ENCODE data around the gene NBR1.
"Not testable (repeated sequence)": the region's sequence is repeated elsewhere in the genome, so short reads cannot be mapped to it uniquely, and the experiment has no call there.

The NBR1 gene

GRCh38 chr17:43170766-43171585, at the start of gene NBR1:
TSS of gene NBR1 (plus strand) at chr17:43171214. CDS start at chr17:43175800, 4,586 bp downstream.
- DNase-seq: peak; percentile 97 to 99 (median 98)

- DNase-seq: peak; percentile 96 to 100 (median 99)
Observed at GRCh38 chr17:43125133-43125966, 45.7 kb upstream of the NBR1 start, which contains the start of gene BRCA1. TSS of gene BRCA1 (minus strand) at chr17:43125364. CDS start at chr17:43124096, 1,268 bp downstream.

- DNase-seq: no peak
Observed at GRCh38 chr17:43125967-43126910, 44.8 kb upstream of the NBR1 start.

GRCh38 chr17:43126911-43127290, 44.1 kb upstream of the NBR1 start:
- no peak for DNase-seq

- DNase-seq: not testable (repeated sequence)
Observed at GRCh38 chr17:43127333-43127876, 43.6 kb upstream of the NBR1 start.

GRCh38 chr17:43129671-43130010, 41.4 kb upstream of the NBR1 start:
- no peak for DNase-seq

- DNase-seq: no peak
Observed at GRCh38 chr17:43132117-43132516, 38.9 kb upstream of the NBR1 start.

GRCh38 chr17:43133439-43133838, 37.6 kb upstream of the NBR1 start:
- DNase-seq: not testable (repeated sequence)

GRCh38 chr17:43134774-43135453, 36.1 kb upstream of the NBR1 start:
- no peak for DNase-seq

- no peak for DNase-seq
Observed at GRCh38 chr17:43135454-43135819, 35.6 kb upstream of the NBR1 start.

- not testable (repeated sequence) for DNase-seq
Observed at GRCh38 chr17:43136574-43136973, 34.4 kb upstream of the NBR1 start.

- not testable (repeated sequence) for DNase-seq
Observed at GRCh38 chr17:43138531-43138930, 32.5 kb upstream of the NBR1 start.

GRCh38 chr17:43140396-43141332, 30.4 kb upstream of the NBR1 start:
- no peak for DNase-seq

GRCh38 chr17:43142153-43142552, 28.9 kb upstream of the NBR1 start:
- DNase-seq: no peak

GRCh38 chr17:43143201-43143600, 27.8 kb upstream of the NBR1 start:
- no peak for DNase-seq

- DNase-seq: no peak
Observed at GRCh38 chr17:43146649-43147048, 24.4 kb upstream of the NBR1 start.

- DNase-seq: no peak
Observed at GRCh38 chr17:43151880-43152456, 19.0 kb upstream of the NBR1 start.

- DNase-seq: not testable (repeated sequence)
Observed at GRCh38 chr17:43153197-43153835, 17.7 kb upstream of the NBR1 start.

GRCh38 chr17:43155666-43156065, 15.3 kb upstream of the NBR1 start:
- no peak for DNase-seq

GRCh38 chr17:43159232-43159631, 11.8 kb upstream of the NBR1 start:
- not testable (repeated sequence) for DNase-seq
